ENCODE data around the gene TIPARP.

The TIPARP gene

GRCh38 chr3:156628836-156629618, 45.4 kb upstream of the TIPARP start:
- H3K27ac ChIP-seq (ENCODE audit: extremely low read depth, low read depth, low read length), result no peak overlapping the region
- CTCF ChIA-PET, result no interaction called here
- TF ChIP-seq SCRT2 (tag by site-specific recombination; IDR thresholded peaks at IDR 0.05), result peak; percentile 67
- TF ChIP-seq EGR2 (tag by site-specific recombination; IDR thresholded peaks at IDR 0.05; ENCODE audit: low read depth), result no peak
- no peak for TF ChIP-seq KLF17 (tag by site-specific recombination; IDR thresholded peaks at IDR 0.05)
- TF ChIP-seq ZNF214 (tag by site-specific recombination; IDR thresholded peaks at IDR 0.05; ENCODE audit: borderline replicate concordance), result no peak

GRCh38 chr3:156630081-156630772, 44.2 kb upstream of the TIPARP start:
- Histone ChIP-seq H3K9me3 (ENCODE audit: control insufficient read depth, insufficient read depth, low read depth, low read length) (no peaks in the 10 kb centered on the region), H3K4me3 (ENCODE audit: low read depth, low read length) (no peak overlapping the region), H3K36me3 (ENCODE audit: control insufficient read depth in 2 of 2, insufficient read depth in 1 of 2, low read length in 2 of 2) (no peaks in the 10 kb centered on the region), H3K4me1 (ENCODE audit: control insufficient read depth, insufficient read depth, low read length) (peaks cover 8% of the 10 kb centered on the region; the same call in 1 of the 2 replicates), H3K27ac (ENCODE audit: extremely low read depth, low read depth, low read length) (no peak overlapping the region)
- ChIA-PET CTCF (no interaction called here), POLR2A (no interaction called here)
- TF ChIP-seq ZNF664 (tag by site-specific recombination; IDR thresholded peaks at IDR 0.05) (peak; percentile 91), PRDM6 (tag by site-specific recombination; IDR thresholded peaks at IDR 0.05) (peak; percentile 81), ZNF366 (tag by site-specific recombination; conservative IDR thresholded peaks at IDR 0.05) (peak; percentile 34; the same call in 1 of the 2 replicates), ZNF660 (tag by site-specific recombination; IDR thresholded peaks at IDR 0.05) (peak; percentile 67), IKZF3 (tag by site-specific recombination; IDR thresholded peaks at IDR 0.05) (peak; percentile 86), SP7 (tag by site-specific recombination; IDR thresholded peaks at IDR 0.05) (peak; percentile 34; the same call in 1 of the 2 replicates), REST (tag by site-specific recombination; IDR thresholded peaks at IDR 0.05) (no peak), HIC1 (tag by site-specific recombination; IDR thresholded peaks at IDR 0.05) (peak; percentile 65; the same call in 1 of the 2 replicates), SCRT1 (tag by site-specific recombination; IDR thresholded peaks at IDR 0.05; ENCODE audit: borderline replicate concordance) (peak; percentile 51; the same call in 1 of the 2 replicates), ZNF184 (tag by site-specific recombination; IDR thresholded peaks at IDR 0.05) (no peak), INSM2 (tag by site-specific recombination; IDR thresholded peaks at IDR 0.05) (no peak), ZNF10 (tag by site-specific recombination; IDR thresholded peaks at IDR 0.05) (0 out of 2 replicates have a peak, but pooled peaks have one; percentile 15), HOXC10 (CRISPR knock-in tag; IDR thresholded peaks at IDR 0.05) (no peak), MZF1 (tag by site-specific recombination; IDR thresholded peaks at IDR 0.05; ENCODE audit: borderline replicate concordance) (no peak), GFI1B (tag by site-specific recombination; IDR thresholded peaks at IDR 0.05) (peak; percentile 53; the same call in 1 of the 2 replicates), ZBTB44 (tag by site-specific recombination; IDR thresholded peaks at IDR 0.05) (peak; percentile 25; the same call in 1 of the 2 replicates)

More at GRCh38 chr3:156628836-156629618, 45.4 kb upstream of the TIPARP start:
- no peak overlapping the region for H3K4me3 ChIP-seq (ENCODE audit: low read depth, low read length)
- POLR2A ChIA-PET, result interaction anchor here (0.6 to 1.2 kb wide), 2 partner anchors 26 to 74 kb away, joined by 3 to 4 read pairs; partner anchors contain the start of gene SSR3
- H3K9me3 ChIP-seq (ENCODE audit: control insufficient read depth, insufficient read depth, low read depth, low read length), result no peaks in the 10 kb centered on the region
- H3K36me3 ChIP-seq (ENCODE audit: control insufficient read depth in 2 of 2, insufficient read depth in 1 of 2, low read length in 2 of 2), result no peaks in the 10 kb centered on the region
- peaks cover 8% of the 10 kb centered on the region; the same call in 1 of the 2 replicates for H3K4me1 ChIP-seq (ENCODE audit: control insufficient read depth, insufficient read depth, low read length)

Data from HEK293 (cell line).